Activated CD4-positive, alpha-beta T cell treated with anti-CD3 and anti-CD28 coated beads, Interleukin-2, amount 10 ng/mL, durations not matched to agents 7 days and 5 days (primary cell): ENCODE data around the gene TRIM62. TPM values are rescaled to one million over a fixed set of nuclear protein-coding genes. Genes with fewer than 3 reads are reported as not detected.

ENCODE experiments used
- CTCF ChIA-PET: fragments of 350-600 bp; sonication (Branson Sonifier 250); formaldehyde crosslinking; loops from one replicate; lab custom pipeline; 2021; ENCODE audit warnings: antibody characterized with exemption; lab: Charles Lee
- POLR2A ChIA-PET: fragments of 350-600 bp; sonication (Branson Sonifier 250); formaldehyde crosslinking; loops from one replicate; lab custom pipeline; 2021; ENCODE audit warnings: antibody characterized with exemption; lab: Charles Lee
- DNase-seq: peaks from one replicate; pipeline ENCODE4 v3.0.0-alpha.2; 2020
- H3K27ac Mint-ChIP-seq: one replicate; pipeline ENCODE4 v1.8.0; 2021; ENCODE audit warnings: mild to moderate bottlenecking, moderate library complexity, mixed read lengths
- H3K27me3 Mint-ChIP-seq: one replicate; pipeline ENCODE4 v1.8.0; 2021; ENCODE audit warnings: mixed read lengths
- H3K36me3 Mint-ChIP-seq: one replicate; pipeline ENCODE4 v1.8.0; 2021; ENCODE audit warnings: low read depth, mixed read lengths
- H3K4me1 Mint-ChIP-seq: one replicate; pipeline ENCODE4 v1.8.0; 2021; ENCODE audit warnings: mixed read lengths
- H3K4me3 Mint-ChIP-seq: one replicate; pipeline ENCODE4 v1.8.0; 2021; ENCODE audit warnings: mild to moderate bottlenecking, moderate library complexity, mixed read lengths
- H3K9me3 Mint-ChIP-seq: one replicate; pipeline ENCODE4 v1.8.0; 2021; ENCODE audit warnings: mixed read lengths
- total RNA-seq, 2 experiments: library from RNA; stranded (reverse); gene quantifications; one replicate each; pipeline ENCODE4 v1.2.3, GENCODE V29; 2021

Gene TRIM62
- total RNA-seq, 2 experiments from 2014 or later: 9.3 to 10.2 TPM

- Mint-ChIP-seq H3K27me3 (no peaks in the 10 kb centered on the region), H3K4me1 (peaks cover 7% of the 10 kb centered on the region), H3K9me3 (no peaks in the 10 kb centered on the region), H3K4me3 (no peak overlapping the region), H3K27ac (no peak overlapping the region), H3K36me3 (peaks cover 9% of the 10 kb centered on the region)
- DNase-seq: no peak
- POLR2A ChIA-PET: no interaction called here
- CTCF ChIA-PET: interaction anchor here (1.7 kb wide), 1 partner anchor 23 kb away, joined by 3 read pairs; no protein-coding TSS in a partner anchor
These were observed 32.2 kb downstream of the TRIM62 start for GRCh38 chr1:33149453-33150190.

GRCh38 chr1:33148615-33149014 lies 33.2 kb downstream of the TRIM62 start:
- peaks cover 6% of the 10 kb centered on the region for H3K36me3 Mint-ChIP-seq
- H3K4me1 Mint-ChIP-seq: peaks cover 7% of the 10 kb centered on the region
- ChIA-PET CTCF (no interaction called here), POLR2A (no interaction called here)
- no peak overlapping the region for H3K27ac Mint-ChIP-seq
- no peak overlapping the region for H3K4me3 Mint-ChIP-seq
- no peaks in the 10 kb centered on the region for H3K9me3 Mint-ChIP-seq
- no peak for DNase-seq
- no peaks in the 10 kb centered on the region for H3K27me3 Mint-ChIP-seq

GRCh38 chr1:33147997-33148314 lies 33.9 kb downstream of the TRIM62 start:
- POLR2A ChIA-PET: no interaction called here
- no peaks in the 10 kb centered on the region for H3K27me3 Mint-ChIP-seq
- H3K27ac Mint-ChIP-seq: no peak overlapping the region
- H3K9me3 Mint-ChIP-seq: no peaks in the 10 kb centered on the region
- no peak overlapping the region for H3K4me3 Mint-ChIP-seq
- peaks cover 3% of the 10 kb centered on the region for H3K4me1 Mint-ChIP-seq
- CTCF ChIA-PET: interaction anchor here (0.7 kb wide), 1 partner anchor 93 kb away, joined by 3 read pairs; no protein-coding TSS in a partner anchor
- no peak for DNase-seq
- peaks cover 6% of the 10 kb centered on the region for H3K36me3 Mint-ChIP-seq

GRCh38 chr1:33147275-33147996 lies 34.4 kb downstream of the TRIM62 start:
- no peak overlapping the region for H3K4me3 Mint-ChIP-seq
- ChIA-PET POLR2A (no interaction called here), CTCF (interaction anchor here (0.7 to 1.5 kb wide), 2 partner anchors 10 to 93 kb away, joined by 3 to 4 read pairs; no protein-coding TSS in a partner anchor)
- no peaks in the 10 kb centered on the region for H3K9me3 Mint-ChIP-seq
- no peaks in the 10 kb centered on the region for H3K27me3 Mint-ChIP-seq
- peaks cover 6% of the 10 kb centered on the region for H3K36me3 Mint-ChIP-seq
- no peaks in the 10 kb centered on the region for H3K4me1 Mint-ChIP-seq
- no peak overlapping the region for H3K27ac Mint-ChIP-seq
- no peak for DNase-seq

- no peak overlapping the region for H3K4me3 Mint-ChIP-seq
- H3K4me1 Mint-ChIP-seq: peaks cover 4% of the 10 kb centered on the region
- DNase-seq: no peak
- ChIA-PET CTCF (interaction anchor here (1.5 kb wide), 1 partner anchor 9 kb away, joined by 4 read pairs; no protein-coding TSS in a partner anchor), POLR2A (interaction anchor here (0.6 to 0.8 kb wide), 2 partner anchors 19 to 218 kb away, joined by 3 to 5 read pairs; no protein-coding TSS in a partner anchor)
- no peaks in the 10 kb centered on the region for H3K9me3 Mint-ChIP-seq
- peaks cover 6% of the 10 kb centered on the region for H3K36me3 Mint-ChIP-seq
- H3K27ac Mint-ChIP-seq: no peak overlapping the region
- no peaks in the 10 kb centered on the region for H3K27me3 Mint-ChIP-seq
These were observed 35.8 kb downstream of the TRIM62 start for GRCh38 chr1:33146003-33146402.

GRCh38 chr1:33143698-33144097 lies 38.1 kb downstream of the TRIM62 start:
- CTCF ChIA-PET: interaction anchor here (4.0 kb wide), 1 partner anchor 16 kb away, joined by 29 read pairs; no protein-coding TSS in a partner anchor
- H3K27ac Mint-ChIP-seq: no peak overlapping the region
- no peak overlapping the region for H3K4me3 Mint-ChIP-seq
- peaks cover 6% of the 10 kb centered on the region for H3K36me3 Mint-ChIP-seq
- POLR2A ChIA-PET: no interaction called here
- no peaks in the 10 kb centered on the region for H3K9me3 Mint-ChIP-seq
- H3K4me1 Mint-ChIP-seq: peaks cover 9% of the 10 kb centered on the region
- no peak for DNase-seq
- H3K27me3 Mint-ChIP-seq: no peaks in the 10 kb centered on the region

- Mint-ChIP-seq H3K36me3 (peaks cover 6% of the 10 kb centered on the region), H3K27me3 (no peaks in the 10 kb centered on the region), H3K27ac (no peak overlapping the region), H3K4me1 (peaks cover 9% of the 10 kb centered on the region), H3K4me3 (no peak overlapping the region), H3K9me3 (no peaks in the 10 kb centered on the region)
- DNase-seq: no peak
- CTCF ChIA-PET: interaction anchor here (4.0 kb wide), 1 partner anchor 16 kb away, joined by 29 read pairs; no protein-coding TSS in a partner anchor
- POLR2A ChIA-PET: no interaction called here
These were observed 38.7 kb downstream of the TRIM62 start for GRCh38 chr1:33143176-33143575.

- H3K36me3 Mint-ChIP-seq: peaks cover 6% of the 10 kb centered on the region
- H3K4me3 Mint-ChIP-seq: no peak overlapping the region
- H3K27ac Mint-ChIP-seq: no peak overlapping the region
- ChIA-PET CTCF (interaction anchor here (4.0 kb wide), 1 partner anchor 15 kb away, joined by 29 read pairs; no protein-coding TSS in a partner anchor), POLR2A (no interaction called here)
- H3K4me1 Mint-ChIP-seq: peaks cover 9% of the 10 kb centered on the region
- H3K27me3 Mint-ChIP-seq: no peaks in the 10 kb centered on the region
- no peaks in the 10 kb centered on the region for H3K9me3 Mint-ChIP-seq
- no peak for DNase-seq
These were observed 39.3 kb downstream of the TRIM62 start for GRCh38 chr1:33142483-33143064.

GRCh38 chr1:33141781-33142180 lies 40.1 kb downstream of the TRIM62 start:
- no peak overlapping the region for H3K4me3 Mint-ChIP-seq
- CTCF ChIA-PET: interaction anchor here (4.0 kb wide), 1 partner anchor 14 kb away, joined by 29 read pairs; no protein-coding TSS in a partner anchor
- no peaks in the 10 kb centered on the region for H3K27me3 Mint-ChIP-seq
- POLR2A ChIA-PET: no interaction called here
- DNase-seq: no peak
- peaks cover 5% of the 10 kb centered on the region for H3K36me3 Mint-ChIP-seq
- H3K27ac Mint-ChIP-seq: no peak overlapping the region
- no peaks in the 10 kb centered on the region for H3K9me3 Mint-ChIP-seq
- peaks cover 9% of the 10 kb centered on the region for H3K4me1 Mint-ChIP-seq

GRCh38 chr1:33141216-33141615 lies 40.6 kb downstream of the TRIM62 start:
- no peaks in the 10 kb centered on the region for H3K9me3 Mint-ChIP-seq
- H3K36me3 Mint-ChIP-seq: peaks cover 2% of the 10 kb centered on the region
- no peaks in the 10 kb centered on the region for H3K27me3 Mint-ChIP-seq
- H3K4me3 Mint-ChIP-seq: no peak overlapping the region
- ChIA-PET CTCF (interaction anchor here (0.8 to 4.0 kb wide), 2 partner anchors 14 kb away, joined by 5 to 29 read pairs; no protein-coding TSS in a partner anchor), POLR2A (no interaction called here)
- no peak overlapping the region for H3K27ac Mint-ChIP-seq
- H3K4me1 Mint-ChIP-seq: peaks cover 10% of the 10 kb centered on the region
- no peak for DNase-seq

GRCh38 chr1:33140153-33141149 lies 41.4 kb downstream of the TRIM62 start:
- no peaks in the 10 kb centered on the region for H3K36me3 Mint-ChIP-seq
- H3K27ac Mint-ChIP-seq: no peak overlapping the region
- H3K9me3 Mint-ChIP-seq: no peaks in the 10 kb centered on the region
- no peak for DNase-seq
- POLR2A ChIA-PET: no interaction called here
- H3K27me3 Mint-ChIP-seq: no peaks in the 10 kb centered on the region
- H3K4me1 Mint-ChIP-seq: peaks cover 12% of the 10 kb centered on the region
- no peak overlapping the region for H3K4me3 Mint-ChIP-seq
- CTCF ChIA-PET: interaction anchor here (0.8 to 4.0 kb wide), 4 partner anchors 13 to 30 kb away, joined by 3 to 29 read pairs (median 4); no protein-coding TSS in a partner anchor

GRCh38 chr1:33137800-33138199 lies 44.0 kb downstream of the TRIM62 start:
- H3K9me3 Mint-ChIP-seq: no peaks in the 10 kb centered on the region
- H3K36me3 Mint-ChIP-seq: no peaks in the 10 kb centered on the region
- peak; percentile 36 for DNase-seq
- H3K4me1 Mint-ChIP-seq: peaks cover 12% of the 10 kb centered on the region
- no peak overlapping the region for H3K4me3 Mint-ChIP-seq
- no peaks in the 10 kb centered on the region for H3K27me3 Mint-ChIP-seq
- POLR2A ChIA-PET: no interaction called here
- H3K27ac Mint-ChIP-seq: no peak overlapping the region
- CTCF ChIA-PET: interaction anchor here (0.7 to 2.8 kb wide), 4 partner anchors 9 to 258 kb away, joined by 3 to 12 read pairs (median 5); no protein-coding TSS in a partner anchor
